ENCODE data around the gene PTAR1. TPM values are rescaled to one million over a fixed set of nuclear protein-coding genes. Genes with fewer than 3 reads are reported as not detected.

Gene PTAR1
- total and polyA plus RNA-seq, 10 of the 15 experiments (the other 5 are each of a cell fraction or from before 2014, with no cell fraction given): 4.9 to 27.6 (median 14.2) TPM

DNA sequence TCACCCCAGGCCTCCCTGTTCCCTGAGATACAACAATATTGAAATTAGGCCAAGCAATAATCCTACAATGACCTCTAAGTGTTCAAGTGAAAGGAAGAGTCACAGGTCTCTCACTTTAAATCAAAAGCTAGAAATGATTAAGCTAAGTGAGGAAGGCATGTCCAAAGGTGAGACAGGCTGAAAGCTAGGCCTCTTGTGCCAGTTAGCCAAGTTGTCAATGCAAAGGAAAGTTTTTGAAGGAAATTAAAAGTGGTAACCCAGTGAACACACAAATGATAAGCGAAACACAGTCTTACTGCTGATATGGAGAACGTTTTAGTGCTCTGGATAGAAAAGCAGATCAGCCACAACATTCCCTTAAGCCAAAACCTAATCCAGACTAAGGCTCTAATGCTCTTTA is 39.8 kb downstream of the PTAR1 start:
- H3K9ac ChIP-seq (ENCODE audit: control insufficient read depth, insufficient read depth, low read length): no peak overlapping the region
- POLR2A ChIA-PET: no interaction called here
- WGBS (ENCODE audit: insufficient coverage, insufficient replicate concordance, low lambda C conversion rate, missing lambda C conversion rate): 96% methylated on average over 2 of the region's 2 CpGs
- no peaks in the 10 kb centered on the region for H4K20me1 ChIP-seq (ENCODE audit: control insufficient read depth, insufficient read depth)
- RAD21 ChIA-PET (ENCODE audit: unreplicated experiment): no interaction called here
- H3K4me2 ChIP-seq (ENCODE audit: control insufficient read depth, insufficient read depth): no peak overlapping the region
- H3K9me3 ChIP-seq (replicated peaks; ENCODE audit: control insufficient read depth, insufficient read depth, low read length): no peaks in the 10 kb centered on the region
- H3K36me3 ChIP-seq (ENCODE audit: control insufficient read depth in 2 of 2, insufficient read depth in 2 of 2, low read length in 1 of 2): peaks cover 1 to 13% of the 10 kb centered on the region in 2 experiments; a peak in 2 of 4 replicates
- no peak overlapping the region for H3K27ac ChIP-seq (ENCODE audit: control insufficient read depth, insufficient read depth)
- in situ Hi-C loops (cut with MboI): no loop called here
- FAIRE-seq (no peak), ATAC-seq (no peak), DNase-seq (ENCODE audit: low read depth, low spot score) (no peak)
- H2AFZ ChIP-seq (ENCODE audit: control insufficient read depth, low read depth, low read length): no peak overlapping the region
- H3K4me3 ChIP-seq: no peak overlapping the region
- CTCF ChIA-PET: interaction anchor here (1.3 kb wide), 1 partner anchor 14 kb away, joined by 4 read pairs; no protein-coding TSS in a partner anchor
- no peaks in the 10 kb centered on the region for H3K4me1 ChIP-seq (ENCODE audit: control insufficient read depth, insufficient read depth, low read length)
- SMC1A ChIA-PET (ENCODE audit: uncharacterized antibody, unreplicated experiment): no interaction called here
- intact Hi-C loops (cut with micrococcal nuclease; ENCODE audit: unreplicated experiment): no loop called here
- BruUV-seq (replicated peaks): no TSS peak
- TF ChIP-seq POLR2AphosphoS2 (IDR thresholded peaks at IDR 0.05; ENCODE audit: low read depth, low read length) (no peak), SUZ12 (IDR thresholded peaks at IDR 0.05; ENCODE audit: unreplicated experiment) (no peak), CBFB (IDR thresholded peaks at IDR 0.05; ENCODE audit: low read depth) (no peak), IKZF2 (IDR thresholded peaks at IDR 0.05) (no peak), TBL1XR1 (IDR thresholded peaks at IDR 0.05; ENCODE audit: low read depth, low read length) (no peak), SUPT20H (IDR thresholded peaks at IDR 0.05; ENCODE audit: borderline replicate concordance, control insufficient read depth, low read depth, low read length) (no peak), YY1 (IDR thresholded peaks at IDR 0.05; ENCODE audit: low read depth, low read length) (no peak), ZNF24 (IDR thresholded peaks at IDR 0.05) (no peak), ZSCAN29 (IDR thresholded peaks at IDR 0.05) (no peak), ETV6 (conservative IDR thresholded peaks at IDR 0.05 in 1 of 2, IDR thresholded peaks at IDR 0.05 in 1 of 2; ENCODE audit: borderline replicate concordance in 1 of 2, low read depth in 1 of 2) (no peak), RUNX3 (IDR thresholded peaks at IDR 0.05; ENCODE audit: low read length) (no peak), ZNF217 (IDR thresholded peaks at IDR 0.05) (no peak), JUND (IDR thresholded peaks at IDR 0.05; ENCODE audit: low read depth, low read length) (no peak)
- TF ChIP-seq, protein P1, sequence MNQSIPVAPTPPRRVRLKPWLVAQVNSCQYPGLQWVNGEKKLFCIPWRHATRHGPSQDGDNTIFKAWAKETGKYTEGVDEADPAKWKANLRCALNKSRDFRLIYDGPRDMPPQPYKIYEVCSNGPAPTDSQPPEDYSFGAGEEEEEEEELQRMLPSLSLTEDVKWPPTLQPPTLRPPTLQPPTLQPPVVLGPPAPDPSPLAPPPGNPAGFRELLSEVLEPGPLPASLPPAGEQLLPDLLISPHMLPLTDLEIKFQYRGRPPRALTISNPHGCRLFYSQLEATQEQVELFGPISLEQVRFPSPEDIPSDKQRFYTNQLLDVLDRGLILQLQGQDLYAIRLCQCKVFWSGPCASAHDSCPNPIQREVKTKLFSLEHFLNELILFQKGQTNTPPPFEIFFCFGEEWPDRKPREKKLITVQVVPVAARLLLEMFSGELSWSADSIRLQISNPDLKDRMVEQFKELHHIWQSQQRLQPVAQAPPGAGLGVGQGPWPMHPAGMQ (IDR thresholded peaks at IDR 0.05; ENCODE audit: borderline replicate concordance): no peak
- H3K79me2 ChIP-seq (ENCODE audit: control insufficient read depth, insufficient read depth, low read length): no peaks in the 10 kb centered on the region
- no peaks in the 10 kb centered on the region for H3K27me3 ChIP-seq (replicated peaks in 1 of 2; ENCODE audit: control insufficient read depth in 2 of 2, insufficient read depth in 2 of 2, low read length in 1 of 2)
